Measurements from ENCODE around the gene PRR20G. TPM values are rescaled to one million over a fixed set of nuclear protein-coding genes. Genes with fewer than 3 reads are reported as not detected.

PRR20G gene
- total RNA-seq, 2 experiments from 2014 or later, result not detected

GRCh38 chr3:127284258-127284657, 3.6 kb downstream of the PRR20G start:
- ChIA-PET CTCF (ENCODE audit: unreplicated experiment) (no interaction called here), POLR2A (no interaction called here)
- TF ChIP-seq EZH2phosphoT487 (IDR thresholded peaks at IDR 0.05; ENCODE audit: borderline replicate concordance, low read depth, low read length) (no peak), CTCF (conservative IDR thresholded peaks at IDR 0.05; ENCODE audit: low read length) (no peak)
- H3K9me3 ChIP-seq (ENCODE audit: low read length), result no peaks in the 10 kb centered on the region
- no peaks in the 10 kb centered on the region for H3K36me3 ChIP-seq (ENCODE audit: insufficient read depth, low read length)
- no peaks in the 10 kb centered on the region for H3K4me1 ChIP-seq (ENCODE audit: insufficient read depth, low read length, poor library complexity, severe bottlenecking)
- H4K20me1 ChIP-seq (ENCODE audit: insufficient read depth, low read length), result no peaks in the 10 kb centered on the region
- BruUV-seq (replicated peaks), result no TSS peak
- H2AFZ ChIP-seq (ENCODE audit: low read length), result no peak overlapping the region
- no peak overlapping the region for H3K4me2 ChIP-seq (ENCODE audit: low read length)
- no peak overlapping the region for H3K27ac ChIP-seq (ENCODE audit: low read depth, low read length, poor library complexity, severe bottlenecking)
- H3K9me2 ChIP-seq (ENCODE audit: insufficient read depth, low read length), result no peaks in the 10 kb centered on the region
- intact Hi-C loops (cut with micrococcal nuclease; ENCODE audit: unreplicated experiment), result no loop called here
- no peak for DNase-seq (ENCODE audit: low spot score)
- H3K79me2 ChIP-seq (ENCODE audit: insufficient read depth, low read depth, low read length), result no peaks in the 10 kb centered on the region
- no peak overlapping the region for H3K4me3 ChIP-seq (ENCODE audit: low read depth, low read length, poor library complexity, severe bottlenecking)

- H3K9me3 ChIP-seq (ENCODE audit: low read length), result no peaks in the 10 kb centered on the region
- intact Hi-C loops (cut with micrococcal nuclease; ENCODE audit: unreplicated experiment), result no loop called here
- ChIA-PET POLR2A (no interaction called here), CTCF (ENCODE audit: unreplicated experiment) (no interaction called here)
- no peaks in the 10 kb centered on the region for H3K4me1 ChIP-seq (ENCODE audit: insufficient read depth, low read length, poor library complexity, severe bottlenecking)
- no peaks in the 10 kb centered on the region for H4K20me1 ChIP-seq (ENCODE audit: insufficient read depth, low read length)
- no peak overlapping the region for H3K27ac ChIP-seq (ENCODE audit: low read depth, low read length, poor library complexity, severe bottlenecking)
- H3K4me3 ChIP-seq (ENCODE audit: low read depth, low read length, poor library complexity, severe bottlenecking), result no peak overlapping the region
- DNase-seq (ENCODE audit: low spot score), result no peak
- TF ChIP-seq CTCF (conservative IDR thresholded peaks at IDR 0.05; ENCODE audit: low read length) (no peak), EZH2phosphoT487 (IDR thresholded peaks at IDR 0.05; ENCODE audit: borderline replicate concordance, low read depth, low read length) (no peak)
- BruUV-seq (replicated peaks), result no TSS peak
- H3K4me2 ChIP-seq (ENCODE audit: low read length), result no peak overlapping the region
- no peaks in the 10 kb centered on the region for H3K36me3 ChIP-seq (ENCODE audit: insufficient read depth, low read length)
- H2AFZ ChIP-seq (ENCODE audit: low read length), result no peak overlapping the region
- no peaks in the 10 kb centered on the region for H3K9me2 ChIP-seq (ENCODE audit: insufficient read depth, low read length)
- no peaks in the 10 kb centered on the region for H3K79me2 ChIP-seq (ENCODE audit: insufficient read depth, low read depth, low read length)
These were observed 10.3 kb downstream of the PRR20G start for GRCh38 chr3:127277561-127277960.

- Histone ChIP-seq H3K4me2 (ENCODE audit: low read length) (no peak overlapping the region), H3K27ac (ENCODE audit: low read depth, low read length, poor library complexity, severe bottlenecking) (no peak overlapping the region), H3K79me2 (ENCODE audit: insufficient read depth, low read depth, low read length) (no peaks in the 10 kb centered on the region), H4K20me1 (ENCODE audit: insufficient read depth, low read length) (no peaks in the 10 kb centered on the region), H3K4me1 (ENCODE audit: insufficient read depth, low read length, poor library complexity, severe bottlenecking) (no peaks in the 10 kb centered on the region), H3K36me3 (ENCODE audit: insufficient read depth, low read length) (no peaks in the 10 kb centered on the region), H3K4me3 (ENCODE audit: low read depth, low read length, poor library complexity, severe bottlenecking) (no peak overlapping the region), H3K9me3 (ENCODE audit: low read length) (no peaks in the 10 kb centered on the region), H3K9me2 (ENCODE audit: insufficient read depth, low read length) (no peaks in the 10 kb centered on the region), H2AFZ (ENCODE audit: low read length) (no peak overlapping the region)
- BruUV-seq (replicated peaks), result no TSS peak
- intact Hi-C loops (cut with micrococcal nuclease; ENCODE audit: unreplicated experiment), result no loop called here
- DNase-seq (ENCODE audit: low spot score), result no peak
- POLR2A ChIA-PET, result no interaction called here
- CTCF ChIA-PET (ENCODE audit: unreplicated experiment), result no interaction called here
- no peak for TF ChIP-seq CTCF (conservative IDR thresholded peaks at IDR 0.05; ENCODE audit: low read length)
- no peak for TF ChIP-seq EZH2phosphoT487 (IDR thresholded peaks at IDR 0.05; ENCODE audit: borderline replicate concordance, low read depth, low read length)
These were observed 10.9 kb downstream of the PRR20G start for GRCh38 chr3:127276995-127277394.
